ENCODE data around the gene SGPL1. TPM values are rescaled to one million over a fixed set of nuclear protein-coding genes. Genes with fewer than 3 reads are reported as not detected.

Gene SGPL1
- total and polyA plus RNA-seq, 3 experiments from 2014 or later: 17.8 to 64.4 (median 64.3) TPM

- Mint-ChIP-seq H3K27me3 (peaks cover 0 to 2% of the 10 kb centered on the region in 2 donors), H3K4me1 (no peaks in the 10 kb centered on the region), H3K9me3 (no peaks in the 10 kb centered on the region), H3K27ac (peak overlapping the region in 1 of 8 donors; percentile 41), H3K36me3 (peaks cover 0 to 82% (median 17%) of the 10 kb centered on the region in 3 donors), H3K4me3 (no peak overlapping the region)
- Histone ChIP-seq H3K9me3 (ENCODE audit: low read length) (no peaks in the 10 kb centered on the region), H3K27ac (ENCODE audit: low read depth, low read length) (no peak overlapping the region), H3K36me3 (ENCODE audit: insufficient read depth, low read length) (peaks cover 11% of the 10 kb centered on the region), H3K27me3 (ENCODE audit: insufficient read depth, low read length, poor library complexity, severe bottlenecking) (no peaks in the 10 kb centered on the region), H3K4me3 (ENCODE audit: low read length) (no peak overlapping the region), H3K4me1 (ENCODE audit: insufficient read depth, low read length) (no peaks in the 10 kb centered on the region)
- POLR2A ChIA-PET: no interaction called here
- CTCF ChIA-PET: no interaction called here
- no peak for DNase-seq
These were observed 58.3 kb downstream of the SGPL1 start for GRCh38 chr10:70874061-70874460.

- Mint-ChIP-seq H3K27me3 (peaks cover 0 to 2% of the 10 kb centered on the region in 2 donors), H3K27ac (peak overlapping the region in 2 of 8 donors; percentile 10 to 57), H3K4me3 (no peak overlapping the region), H3K9me3 (no peaks in the 10 kb centered on the region), H3K4me1 (peaks cover 3 to 4% (median 4%) of the 10 kb centered on the region in 3 donors), H3K36me3 (peaks cover 0 to 60% (median 11%) of the 10 kb centered on the region in 3 donors)
- Histone ChIP-seq H3K36me3 (ENCODE audit: insufficient read depth, low read length) (peaks cover 7% of the 10 kb centered on the region), H3K9me3 (ENCODE audit: low read length) (no peaks in the 10 kb centered on the region), H3K27me3 (ENCODE audit: insufficient read depth, low read length, poor library complexity, severe bottlenecking) (no peaks in the 10 kb centered on the region), H3K4me1 (ENCODE audit: insufficient read depth, low read length) (no peaks in the 10 kb centered on the region), H3K4me3 (ENCODE audit: low read length) (no peak overlapping the region), H3K27ac (ENCODE audit: low read depth, low read length) (no peak overlapping the region)
- DNase-seq: no peak
- POLR2A ChIA-PET: no interaction called here
- CTCF ChIA-PET: interaction anchor here (0.7 to 2.4 kb wide), 8 partner anchors 9 to 1873 kb away, joined by 3 to 7 read pairs (median 4); no protein-coding TSS in a partner anchor
These were observed 63.5 kb downstream of the SGPL1 start for GRCh38 chr10:70879207-70879606.

- Mint-ChIP-seq H3K27ac (no peak overlapping the region), H3K36me3 (peaks cover 0 to 63% (median 14%) of the 10 kb centered on the region in 3 donors), H3K27me3 (peaks cover 0 to 2% of the 10 kb centered on the region in 2 donors), H3K4me3 (no peak overlapping the region), H3K9me3 (no peaks in the 10 kb centered on the region), H3K4me1 (peaks cover 3 to 9% (median 4%) of the 10 kb centered on the region in 3 donors)
- Histone ChIP-seq H3K27me3 (ENCODE audit: insufficient read depth, low read length, poor library complexity, severe bottlenecking) (no peaks in the 10 kb centered on the region), H3K4me1 (ENCODE audit: insufficient read depth, low read length) (no peaks in the 10 kb centered on the region), H3K4me3 (ENCODE audit: low read length) (no peak overlapping the region), H3K9me3 (ENCODE audit: low read length) (no peaks in the 10 kb centered on the region), H3K36me3 (ENCODE audit: insufficient read depth, low read length) (peaks cover 7% of the 10 kb centered on the region), H3K27ac (ENCODE audit: low read depth, low read length) (no peak overlapping the region)
- peak; percentile 59 to 83 (median 65) for DNase-seq
- CTCF ChIA-PET: interaction anchor here (0.8 to 2.3 kb wide), 4 partner anchors 12 to 330 kb away, joined by 3 to 8 read pairs (median 4); no protein-coding TSS in a partner anchor
- POLR2A ChIA-PET: no interaction called here
These were observed 64.4 kb downstream of the SGPL1 start for GRCh38 chr10:70880077-70880534.

GRCh38 chr10:70884741-70885140 lies 69.0 kb downstream of the SGPL1 start:
- CTCF ChIA-PET: no interaction called here
- POLR2A ChIA-PET: no interaction called here
- Mint-ChIP-seq H3K4me1 (peaks cover 15 to 27% (median 24%) of the 10 kb centered on the region in 3 donors), H3K4me3 (peak overlapping the region in 1 of 7 donors; percentile 38), H3K27ac (peak overlapping the region in 4 of 8 donors; percentile 10 to 74 (median 32)), H3K9me3 (no peaks in the 10 kb centered on the region), H3K36me3 (peaks cover 0 to 35% (median 5%) of the 10 kb centered on the region in 3 donors), H3K27me3 (no peaks in the 10 kb centered on the region)
- Histone ChIP-seq H3K27ac (ENCODE audit: low read depth, low read length) (no peak overlapping the region), H3K36me3 (ENCODE audit: insufficient read depth, low read length) (no peaks in the 10 kb centered on the region), H3K4me3 (ENCODE audit: low read length) (no peak overlapping the region), H3K9me3 (ENCODE audit: low read length) (no peaks in the 10 kb centered on the region), H3K4me1 (ENCODE audit: insufficient read depth, low read length) (peaks cover 12% of the 10 kb centered on the region), H3K27me3 (ENCODE audit: insufficient read depth, low read length, poor library complexity, severe bottlenecking) (no peaks in the 10 kb centered on the region)
- DNase-seq: no peak

GRCh38 chr10:70885481-70885880 lies 69.7 kb downstream of the SGPL1 start:
- ChIA-PET CTCF (interaction anchor here (4.1 kb wide), 1 partner anchor 8 kb away, joined by 11 read pairs; no protein-coding TSS in a partner anchor), POLR2A (no interaction called here)
- DNase-seq: no peak
- H3K4me1 Mint-ChIP-seq: peaks cover 11 to 23% (median 21%) of the 10 kb centered on the region in 3 donors
- H3K27ac Mint-ChIP-seq: peak overlapping the region in 2 of 8 donors; percentile 51 to 55
- no peaks in the 10 kb centered on the region for H3K9me3 Mint-ChIP-seq
- peaks cover 12% of the 10 kb centered on the region for H3K4me1 ChIP-seq (ENCODE audit: insufficient read depth, low read length)
- peaks cover 0 to 32% (median 5%) of the 10 kb centered on the region in 3 donors for H3K36me3 Mint-ChIP-seq
- no peaks in the 10 kb centered on the region for H3K9me3 ChIP-seq (ENCODE audit: low read length)
- H3K27me3 Mint-ChIP-seq: no peaks in the 10 kb centered on the region
- H3K27ac ChIP-seq (ENCODE audit: low read depth, low read length): no peak overlapping the region
- H3K4me3 ChIP-seq (ENCODE audit: low read length): no peak overlapping the region
- H3K36me3 ChIP-seq (ENCODE audit: insufficient read depth, low read length): no peaks in the 10 kb centered on the region
- H3K4me3 Mint-ChIP-seq: peak overlapping the region in 2 of 7 donors; percentile 16 to 38
- no peaks in the 10 kb centered on the region for H3K27me3 ChIP-seq (ENCODE audit: insufficient read depth, low read length, poor library complexity, severe bottlenecking)

GRCh38 chr10:70885931-70886903 lies 70.5 kb downstream of the SGPL1 start:
- no peak overlapping the region for H3K27ac ChIP-seq (ENCODE audit: low read depth, low read length)
- POLR2A ChIA-PET: interaction anchor here (0.5 kb wide), 1 partner anchor 770 kb away, joined by 3 read pairs; no protein-coding TSS in a partner anchor
- no peak for DNase-seq

GRCh38 chr10:70886921-70887665 lies 71.3 kb downstream of the SGPL1 start:
- Mint-ChIP-seq H3K27me3 (no peaks in the 10 kb centered on the region), H3K9me3 (no peaks in the 10 kb centered on the region), H3K4me3 (peak overlapping the region; percentile 73 to 92 (median 85)), H3K27ac (peak overlapping the region; percentile 30 to 98 (median 76)), H3K36me3 (peaks cover 0 to 28% (median 5%) of the 10 kb centered on the region in 3 donors), H3K4me1 (peaks cover 11 to 23% (median 21%) of the 10 kb centered on the region in 3 donors)
- POLR2A ChIA-PET: interaction anchor here (0.9 kb wide), 1 partner anchor 284 kb away, joined by 4 read pairs; no protein-coding TSS in a partner anchor
- no peaks in the 10 kb centered on the region for H3K27me3 ChIP-seq (ENCODE audit: insufficient read depth, low read length, poor library complexity, severe bottlenecking)
- CTCF ChIA-PET: interaction anchor here (1.1 to 4.1 kb wide), 4 partner anchors 8 to 338 kb away, joined by 4 to 11 read pairs (median 5); no protein-coding TSS in a partner anchor
- H3K4me1 ChIP-seq (ENCODE audit: insufficient read depth, low read length): peaks cover 12% of the 10 kb centered on the region
- H3K4me3 ChIP-seq (ENCODE audit: low read length): peak overlapping the region; percentile 69
- DNase-seq: no peak
- H3K9me3 ChIP-seq (ENCODE audit: low read length): no peaks in the 10 kb centered on the region
- H3K36me3 ChIP-seq (ENCODE audit: insufficient read depth, low read length): no peaks in the 10 kb centered on the region
- H3K27ac ChIP-seq (ENCODE audit: low read depth, low read length): peak overlapping the region; percentile 58

More at GRCh38 chr10:70885931-70886903, 70.5 kb downstream of the SGPL1 start:
- Histone ChIP-seq H3K36me3 (ENCODE audit: insufficient read depth, low read length) (no peaks in the 10 kb centered on the region), H3K4me1 (ENCODE audit: insufficient read depth, low read length) (peaks cover 12% of the 10 kb centered on the region), H3K4me3 (ENCODE audit: low read length) (no peak overlapping the region), H3K9me3 (ENCODE audit: low read length) (no peaks in the 10 kb centered on the region), H3K27me3 (ENCODE audit: insufficient read depth, low read length, poor library complexity, severe bottlenecking) (no peaks in the 10 kb centered on the region)
- Mint-ChIP-seq H3K27ac (peak overlapping the region in 5 of 8 donors; percentile 34 to 89 (median 84)), H3K36me3 (peaks cover 0 to 32% (median 5%) of the 10 kb centered on the region in 3 donors), H3K27me3 (no peaks in the 10 kb centered on the region), H3K9me3 (no peaks in the 10 kb centered on the region), H3K4me1 (peaks cover 11 to 23% (median 21%) of the 10 kb centered on the region in 3 donors), H3K4me3 (peak overlapping the region; percentile 13 to 92 (median 73))
- CTCF ChIA-PET: interaction anchor here (1.1 to 4.1 kb wide), 3 partner anchors 9 to 337 kb away, joined by 4 to 11 read pairs (median 6); no protein-coding TSS in a partner anchor
